ENCODE measurements around the gene PKM.
"Not testable (repeated sequence)": the region's sequence is repeated elsewhere in the genome, so short reads cannot be mapped to it uniquely, and the experiment has no call there.

The PKM gene

GRCh38 chr15:72176159-72176558, 54.8 kb downstream of the PKM start:
- no peak for DNase-seq (ENCODE audit: low read depth in 2 of 2)

- no peak for DNase-seq (ENCODE audit: low read depth in 2 of 2)
These were observed 55.6 kb downstream of the PKM start for GRCh38 chr15:72175186-72176044.

GRCh38 chr15:72174551-72175165, 56.3 kb downstream of the PKM start:
- DNase-seq (ENCODE audit: low read depth in 2 of 2), result no peak

- no peak for DNase-seq (ENCODE audit: low read depth in 2 of 2)
These were observed 57.0 kb downstream of the PKM start for GRCh38 chr15:72173864-72174550.

- DNase-seq (ENCODE audit: low read depth in 2 of 2), result no peak
These were observed 57.6 kb downstream of the PKM start for GRCh38 chr15:72173401-72173800.

- DNase-seq (ENCODE audit: low read depth in 2 of 2), result no peak
These were observed 58.2 kb downstream of the PKM start for GRCh38 chr15:72172796-72173195.

GRCh38 chr15:72171978-72172377, 59.0 kb downstream of the PKM start:
- not testable (repeated sequence) for DNase-seq (ENCODE audit: low read depth in 2 of 2)

GRCh38 chr15:72170691-72171090, 60.3 kb downstream of the PKM start:
- DNase-seq (ENCODE audit: low read depth in 2 of 2), result no peak

- DNase-seq (ENCODE audit: low read depth in 2 of 2), result no peak
These were observed 60.9 kb downstream of the PKM start for GRCh38 chr15:72169921-72170611.

GRCh38 chr15:72169236-72169920, 61.6 kb downstream of the PKM start:
- DNase-seq (ENCODE audit: low read depth in 2 of 2), result no peak

GRCh38 chr15:72168808-72169190, 62.2 kb downstream of the PKM start:
- no peak for DNase-seq (ENCODE audit: low read depth in 2 of 2)

GRCh38 chr15:72168131-72168807, 62.7 kb downstream of the PKM start:
- peak in 1 of 2 experiments; percentile 10 for DNase-seq (ENCODE audit: low read depth in 2 of 2)

- no peak for DNase-seq (ENCODE audit: low read depth in 2 of 2)
These were observed 63.5 kb downstream of the PKM start for GRCh38 chr15:72167445-72167844.

GRCh38 chr15:72166716-72167417, 64.1 kb downstream of the PKM start:
- no peak for DNase-seq (ENCODE audit: low read depth in 2 of 2)

GRCh38 chr15:72163719-72164118, 67.3 kb downstream of the PKM start:
- no peak for DNase-seq (ENCODE audit: low read depth in 2 of 2)

- DNase-seq (ENCODE audit: low read depth in 2 of 2), result no peak
These were observed 68.4 kb downstream of the PKM start for GRCh38 chr15:72162569-72162968.

- no peak for DNase-seq (ENCODE audit: low read depth in 2 of 2)
These were observed 69.4 kb downstream of the PKM start for GRCh38 chr15:72161361-72162132.

GRCh38 chr15:72160696-72161245, 70.2 kb downstream of the PKM start:
- no peak for DNase-seq (ENCODE audit: low read depth in 2 of 2)

GRCh38 chr15:72156928-72157327, 74.1 kb downstream of the PKM start:
- DNase-seq (ENCODE audit: low read depth in 2 of 2), result no peak

Measured in fibroblast of skin of left biceps (primary cell).